Lower leg skin (tissue), 3 donors: ENCODE results near the gene RANBP3.

Source experiments
- POLR2A ChIP-seq, 2 donors: fragments of 450-650 bp; IDR thresholded peaks; one replicate each; pipeline ENCODE4 v1.6.1; 2016 to 2017; ENCODE audit warnings: antibody characterized with exemption in 2 of 2, mild to moderate bottlenecking in 1 of 2, moderate library complexity in 1 of 2
- TF ChIP-seq, protein P1 (sequence below), 3 donors: fragments of 450-650 bp; IDR thresholded peaks; one replicate each; pipeline ENCODE4 v1.5.1; 2016; ENCODE audit warnings: antibody characterized with exemption in 3 of 3, mild to moderate bottlenecking in 3 of 3, moderate library complexity in 2 of 3

GRCh38 chr19:6000228-6000847 is 22.4 kb upstream of the RANBP3 start:
- TF ChIP-seq, protein P1, sequence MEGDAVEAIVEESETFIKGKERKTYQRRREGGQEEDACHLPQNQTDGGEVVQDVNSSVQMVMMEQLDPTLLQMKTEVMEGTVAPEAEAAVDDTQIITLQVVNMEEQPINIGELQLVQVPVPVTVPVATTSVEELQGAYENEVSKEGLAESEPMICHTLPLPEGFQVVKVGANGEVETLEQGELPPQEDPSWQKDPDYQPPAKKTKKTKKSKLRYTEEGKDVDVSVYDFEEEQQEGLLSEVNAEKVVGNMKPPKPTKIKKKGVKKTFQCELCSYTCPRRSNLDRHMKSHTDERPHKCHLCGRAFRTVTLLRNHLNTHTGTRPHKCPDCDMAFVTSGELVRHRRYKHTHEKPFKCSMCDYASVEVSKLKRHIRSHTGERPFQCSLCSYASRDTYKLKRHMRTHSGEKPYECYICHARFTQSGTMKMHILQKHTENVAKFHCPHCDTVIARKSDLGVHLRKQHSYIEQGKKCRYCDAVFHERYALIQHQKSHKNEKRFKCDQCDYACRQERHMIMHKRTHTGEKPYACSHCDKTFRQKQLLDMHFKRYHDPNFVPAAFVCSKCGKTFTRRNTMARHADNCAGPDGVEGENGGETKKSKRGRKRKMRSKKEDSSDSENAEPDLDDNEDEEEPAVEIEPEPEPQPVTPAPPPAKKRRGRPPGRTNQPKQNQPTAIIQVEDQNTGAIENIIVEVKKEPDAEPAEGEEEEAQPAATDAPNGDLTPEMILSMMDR (IDR thresholded peaks at IDR 0.05): no peak
- no peak for TF ChIP-seq POLR2A (IDR thresholded peaks at IDR 0.05)
